ENCODE results near the gene CTNNA1.

DNA sequence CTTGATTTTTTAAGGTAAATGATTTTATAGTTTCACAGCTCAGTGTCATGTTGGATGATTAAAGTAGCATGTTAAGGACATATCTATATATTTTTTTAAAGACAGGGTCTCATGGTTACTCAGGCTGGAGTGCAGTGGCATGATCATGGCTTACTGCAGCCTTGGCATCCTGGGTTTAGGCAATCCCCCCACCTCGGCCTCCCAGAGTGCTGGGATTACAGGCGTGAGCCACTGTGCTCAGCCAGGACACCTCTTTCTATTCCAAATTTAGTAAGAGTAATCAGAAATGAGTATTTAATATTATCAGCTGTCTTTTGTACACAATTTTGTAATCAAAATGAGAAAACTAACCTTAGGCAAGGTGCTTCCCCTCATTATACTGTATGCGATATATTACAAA lies 160.5 kb downstream of the CTNNA1 start:
- TF ChIP-seq CTCF (IDR thresholded peaks at IDR 0.05; ENCODE audit: low read depth, low read length, poor library complexity, severe bottlenecking) (no peak), EZH2phosphoT487 (IDR thresholded peaks at IDR 0.05; ENCODE audit: borderline replicate concordance, low read length) (no peak)
